Chondrocyte (in vitro differentiated cells): Measurements from ENCODE around the gene MYZAP. TPM values are rescaled to one million over a fixed set of nuclear protein-coding genes. Genes with fewer than 3 reads are reported as not detected.
A peak's percentile ranks its signal among the peaks of the same experiment; 100 is the strongest.

ENCODE experiments used
- DNase-seq: peaks from one replicate; pipeline ENCODE4 v3.0.0; 2021; ENCODE audit warnings: mixed read lengths, low spot score
- H3K27ac Mint-ChIP-seq: one replicate; pipeline ENCODE4 v1.8.0; 2021; ENCODE audit warnings: mild to moderate bottlenecking, moderate library complexity, mixed read lengths; ENCODE audit not compliant: unreplicated experiment
- H3K27me3 Mint-ChIP-seq: 2 replicates; pipeline ENCODE4 v1.8.0; 2021; ENCODE audit warnings: low read depth, mixed read lengths
- H3K36me3 Mint-ChIP-seq: 2 replicates; pipeline ENCODE4 v1.8.0; 2021; ENCODE audit warnings: low read depth, mixed read lengths
- H3K4me1 Mint-ChIP-seq: 2 replicates; pipeline ENCODE4 v1.8.0; 2021; ENCODE audit warnings: low read depth, mild to moderate bottlenecking, mixed read lengths
- H3K4me3 Mint-ChIP-seq: one replicate; pipeline ENCODE4 v1.8.0; 2021; ENCODE audit warnings: mild to moderate bottlenecking, moderate library complexity, mixed read lengths; ENCODE audit not compliant: unreplicated experiment
- H3K9me3 Mint-ChIP-seq: 2 replicates; pipeline ENCODE4 v1.8.0; 2021; ENCODE audit warnings: low read depth, mixed read lengths
- CTCF ChIP-seq: fragments of 200-600 bp; sonication (generic); IDR thresholded peaks from 2 replicates; pipeline ENCODE4 v1.5.0; 2021; ENCODE audit warnings: antibody characterized with exemption, mild to moderate bottlenecking, moderate library complexity
- total RNA-seq: library from RNA; stranded (reverse); gene quantifications from 3 replicates; pipeline ENCODE4 v1.2.1, GENCODE V29; 2021

MYZAP gene
- total RNA-seq, 1 donor from 2014 or later, result 0.17 TPM

- no peak for DNase-seq
- no peak for TF ChIP-seq CTCF
- Mint-ChIP-seq H3K27ac (peak overlapping the region; percentile 92), H3K4me3 (no peak overlapping the region), H3K9me3 (no peaks in the 10 kb centered on the region), H3K36me3 (peaks cover 1% of the 10 kb centered on the region), H3K27me3 (no peaks in the 10 kb centered on the region), H3K4me1 (peaks cover 35% of the 10 kb centered on the region)
Observed at GRCh38 chr15:57680021-57680420, 88.3 kb downstream of the MYZAP start.

GRCh38 chr15:57681011-57681410 lies 89.3 kb downstream of the MYZAP start:
- Mint-ChIP-seq H3K36me3 (peaks cover 1% of the 10 kb centered on the region), H3K9me3 (no peaks in the 10 kb centered on the region), H3K27ac (no peak overlapping the region), H3K27me3 (no peaks in the 10 kb centered on the region), H3K4me1 (peaks cover 36% of the 10 kb centered on the region), H3K4me3 (no peak overlapping the region)
- TF ChIP-seq CTCF, result no peak
- DNase-seq, result no peak

- DNase-seq, result no peak
- no peak for TF ChIP-seq CTCF
- peaks cover 1% of the 10 kb centered on the region for H3K36me3 Mint-ChIP-seq
- H3K27ac Mint-ChIP-seq, result no peak overlapping the region
- H3K9me3 Mint-ChIP-seq, result no peaks in the 10 kb centered on the region
- no peak overlapping the region for H3K4me3 Mint-ChIP-seq
- no peaks in the 10 kb centered on the region for H3K27me3 Mint-ChIP-seq
- peaks cover 44% of the 10 kb centered on the region for H3K4me1 Mint-ChIP-seq
Observed at GRCh38 chr15:57683481-57683880, 91.8 kb downstream of the MYZAP start.

GRCh38 chr15:57684491-57685151 lies 92.9 kb downstream of the MYZAP start:
- no peak for DNase-seq
- Mint-ChIP-seq H3K9me3 (no peaks in the 10 kb centered on the region), H3K27ac (no peak overlapping the region), H3K36me3 (no peaks in the 10 kb centered on the region), H3K4me3 (no peak overlapping the region), H3K27me3 (no peaks in the 10 kb centered on the region), H3K4me1 (peaks cover 40% of the 10 kb centered on the region)
- TF ChIP-seq CTCF, result no peak

GRCh38 chr15:57685306-57686095 lies 93.8 kb downstream of the MYZAP start:
- Mint-ChIP-seq H3K27me3 (no peaks in the 10 kb centered on the region), H3K4me3 (no peak overlapping the region), H3K4me1 (peaks cover 37% of the 10 kb centered on the region), H3K9me3 (no peaks in the 10 kb centered on the region), H3K36me3 (no peaks in the 10 kb centered on the region), H3K27ac (peak overlapping the region; percentile 80)
- DNase-seq, result no peak
- TF ChIP-seq CTCF, result no peak
